ENCODE results near the gene NME8.
A peak's percentile ranks its signal among the peaks of the same experiment; 100 is the strongest.
"Not testable (repeated sequence)": the region's sequence is repeated elsewhere in the genome, so short reads cannot be mapped to it uniquely, and the experiment has no call there.

Gene NME8

GRCh38 chr7:37848297-37848696 is at the start of gene NME8:
Gene NME8, plus strand, starts transcription at chr7:37848597. Its CDS starts 1,670 bp downstream, at chr7:37850267.
- DNase-seq: no peak

GRCh38 chr7:37806152-37806551 is 42.2 kb upstream of the NME8 start:
- no peak for DNase-seq

GRCh38 chr7:37812161-37812580 is 36.2 kb upstream of the NME8 start:
- DNase-seq: not testable (repeated sequence)

- no peak for DNase-seq
Measured at GRCh38 chr7:37815671-37816371, 32.6 kb upstream of the NME8 start.

GRCh38 chr7:37816922-37817590 is 31.3 kb upstream of the NME8 start:
- DNase-seq: peak in 2 of 3 experiments; percentile 17 to 74

GRCh38 chr7:37817591-37817960 is 30.8 kb upstream of the NME8 start:
- no peak for DNase-seq

GRCh38 chr7:37817996-37818720 is 30.2 kb upstream of the NME8 start:
- DNase-seq: no peak

GRCh38 chr7:37820708-37821468 is 27.5 kb upstream of the NME8 start:
- DNase-seq: no peak

GRCh38 chr7:37822946-37823345 is 25.5 kb upstream of the NME8 start:
- DNase-seq: peak in 1 of 3 experiments; percentile 35

- DNase-seq: no peak
Measured at GRCh38 chr7:37823557-37823956, 24.8 kb upstream of the NME8 start.

- DNase-seq: no peak
Measured at GRCh38 chr7:37825038-37825437, 23.4 kb upstream of the NME8 start.

- DNase-seq: no peak
Measured at GRCh38 chr7:37826825-37827224, 21.6 kb upstream of the NME8 start.

- DNase-seq: no peak
Measured at GRCh38 chr7:37831244-37831643, 17.2 kb upstream of the NME8 start.

- peak; percentile 2 to 58 (median 18) for DNase-seq
Measured at GRCh38 chr7:37832194-37832593, 16.2 kb upstream of the NME8 start.

GRCh38 chr7:37833107-37833817 is 15.1 kb upstream of the NME8 start:
- peak; percentile 43 to 64 (median 59) for DNase-seq

- no peak for DNase-seq
Measured at GRCh38 chr7:37833818-37834146, 14.6 kb upstream of the NME8 start.

GRCh38 chr7:37853468-37853867 is 5.1 kb downstream of the NME8 start:
- peak in 2 of 3 experiments; percentile 8 to 19 for DNase-seq

GRCh38 chr7:37882086-37882485 is 33.7 kb downstream of the NME8 start:
- no peak for DNase-seq

- DNase-seq: no peak
Measured at GRCh38 chr7:37893359-37893758, 45.0 kb downstream of the NME8 start.

GRCh38 chr7:37894671-37895070 is 46.3 kb downstream of the NME8 start:
- DNase-seq: no peak

GRCh38 chr7:37899712-37900247 is 51.4 kb downstream of the NME8 start:
- no peak for DNase-seq

- peak; percentile 2 to 53 (median 8) for DNase-seq
Measured at GRCh38 chr7:37901236-37901827, 52.9 kb downstream of the NME8 start.

All from NCI-H1417 (cell line).